Caco-2 (cell line): ENCODE measurements around the gene ATG2A. TPM values are rescaled to one million over a fixed set of nuclear protein-coding genes. Genes with fewer than 3 reads are reported as not detected.
A peak's percentile ranks its signal among the peaks of the same experiment; 100 is the strongest.

Experiments used
- BruUV-seq: library from RNA; stranded (reverse); fragments of 400-500 nt; replicated peaks from 2 replicates; lab custom pipeline; 2021; lab: Mats Ljungman, UMichigan
- CTCF ChIA-PET: fragments of 300-600 bp; sonication (Branson Sonifier 250); formaldehyde crosslinking; loops from one replicate; lab custom pipeline; 2022; ENCODE audit warnings: antibody characterized with exemption; lab: Charles Lee
- POLR2A ChIA-PET: fragments of 300-600 bp; sonication (Branson Sonifier 250); formaldehyde crosslinking; loops from one replicate; lab custom pipeline; 2022; ENCODE audit warnings: antibody characterized with exemption; lab: Charles Lee
- DNase-seq, 2 experiments: peaks; one replicate each; pipeline versions ENCODE4 v3.0.0 to v3.0.0-alpha.2; 2020 to 2022
- H3K27me3 ChIP-seq: replicated peaks from 2 replicates; pipeline ENCODE4 v1.6.0; 2011; ENCODE audit warnings: low read length; ENCODE audit not compliant: control insufficient read depth, insufficient read depth
- H3K36me3 ChIP-seq: 2 replicates; pipeline ENCODE4 v1.5.1; 2011; ENCODE audit warnings: low read length; ENCODE audit not compliant: control insufficient read depth, insufficient read depth
- H3K4me1 ChIP-seq: fragments of 250-450 bp; sonication (Bioruptor Pico); 2 replicates; pipeline ENCODE4 v1.5.1; 2020; ENCODE audit warnings: mild to moderate bottlenecking
- H3K4me3 ChIP-seq: 2 replicates; pipeline ENCODE4 v1.5.1; 2011; ENCODE audit warnings: low read depth, mild to moderate bottlenecking, control low read depth, low read length
- H3K9me3 ChIP-seq: fragments of 250-450 bp; sonication (Bioruptor Pico); 2 replicates; pipeline ENCODE4 v1.5.1; 2020; ENCODE audit warnings: mild to moderate bottlenecking, moderate library complexity
- H3K27ac Mint-ChIP-seq: one replicate; pipeline ENCODE4 v1.8.0; 2022; ENCODE audit warnings: mixed read lengths; ENCODE audit not compliant: unreplicated experiment
- H3K27me3 Mint-ChIP-seq: one replicate; pipeline ENCODE4 v1.8.0; 2022; ENCODE audit warnings: mixed read lengths; ENCODE audit not compliant: insufficient read depth, unreplicated experiment
- H3K36me3 Mint-ChIP-seq: one replicate; pipeline ENCODE4 v1.8.0; 2022; ENCODE audit warnings: mild to moderate bottlenecking, mixed read lengths; ENCODE audit not compliant: insufficient read depth, unreplicated experiment
- H3K4me1 Mint-ChIP-seq: one replicate; pipeline ENCODE4 v1.8.0; 2022; ENCODE audit warnings: low read depth, mixed read lengths; ENCODE audit not compliant: unreplicated experiment
- H3K4me3 Mint-ChIP-seq: one replicate; pipeline ENCODE4 v1.8.0; 2022; ENCODE audit warnings: mild to moderate bottlenecking, moderate library complexity, mixed read lengths; ENCODE audit not compliant: unreplicated experiment
- H3K9me3 Mint-ChIP-seq: one replicate; pipeline ENCODE4 v1.8.0; 2022; ENCODE audit warnings: mixed read lengths; ENCODE audit not compliant: unreplicated experiment
- CTCF ChIP-seq, 2 experiments: fragments of 200-600 bp in 1 of 2; IDR thresholded peaks; 1 replicate in 1 of 2; 2 replicates in 1 of 2; pipeline versions ENCODE4 v1.5.1 to v1.8.0; 2011 to 2022; ENCODE audit warnings: antibody characterized with exemption in 1 of 2, control low read depth in 1 of 2, inconsistent platforms in 1 of 2, low read depth in 1 of 2, low read length in 1 of 2, mild to moderate bottlenecking in 1 of 2, moderate library complexity in 1 of 2; ENCODE audit not compliant: insufficient read depth in 1 of 2, severe bottlenecking in 1 of 2, unreplicated experiment in 1 of 2
- intact Hi-C: fragments of 100-400 bp; cut with micrococcal nuclease; formaldehyde crosslinking; loops from one replicate; pipeline ENCODE4 v1.10.0; 2022; ENCODE audit not compliant: unreplicated experiment
- total RNA-seq: library from RNA; stranded (reverse); gene quantifications from 2 replicates; pipeline ENCODE4 v1.2.3, GENCODE V29; 2022

ATG2A gene
- total RNA-seq, 1 experiment from 2014 or later: 27.9 TPM

GRCh38 chr11:64947208-64947814 lies 30.3 kb upstream of the ATG2A start:
- CTCF ChIA-PET: interaction anchor here (0.9 to 1.1 kb wide), 2 partner anchors 58 to 66 kb away, joined by 3 to 4 read pairs; no protein-coding TSS in a partner anchor
- Mint-ChIP-seq H3K9me3 (no peaks in the 10 kb centered on the region), H3K4me1 (no peaks in the 10 kb centered on the region), H3K4me3 (no peak overlapping the region), H3K27me3 (peaks cover 18% of the 10 kb centered on the region), H3K27ac (no peak overlapping the region), H3K36me3 (no peaks in the 10 kb centered on the region)
- no TSS peak for BruUV-seq
- TF ChIP-seq CTCF (IDR thresholded peaks at IDR 0.05; ENCODE audit: insufficient read depth in 1 of 2, low read depth in 1 of 2, low read length in 1 of 2, severe bottlenecking in 1 of 2, unreplicated experiment in 1 of 2): peak in 1 of 2 experiments; percentile 12
- Histone ChIP-seq H3K4me1 (no peaks in the 10 kb centered on the region), H3K9me3 (no peaks in the 10 kb centered on the region), H3K27me3 (no peaks in the 10 kb centered on the region), H3K36me3 (no peaks in the 10 kb centered on the region), H3K4me3 (no peak overlapping the region)
- DNase-seq: peak in 1 of 2 experiments; percentile 22
- intact Hi-C loops: no loop called here
- POLR2A ChIA-PET: interaction anchor here (0.6 kb wide), 1 partner anchor 11 kb away, joined by 3 read pairs; no protein-coding TSS in a partner anchor

- intact Hi-C loops: no loop called here
- no peak overlapping the region for H3K4me3 Mint-ChIP-seq
- H3K27ac Mint-ChIP-seq: no peak overlapping the region
- H3K4me1 Mint-ChIP-seq: peaks cover 20% of the 10 kb centered on the region
- POLR2A ChIA-PET: interaction anchor here (0.7 kb wide), 1 partner anchor 11 kb away, joined by 3 read pairs; no protein-coding TSS in a partner anchor
- H3K36me3 Mint-ChIP-seq: no peaks in the 10 kb centered on the region
- H3K4me1 ChIP-seq: peaks cover 19% of the 10 kb centered on the region
- H3K4me3 ChIP-seq: no peak overlapping the region
- DNase-seq: no peak
- no peaks in the 10 kb centered on the region for H3K36me3 ChIP-seq
- no TSS peak for BruUV-seq
- peaks cover 2% of the 10 kb centered on the region for H3K27me3 Mint-ChIP-seq
- H3K27me3 ChIP-seq: no peaks in the 10 kb centered on the region
- TF ChIP-seq CTCF (IDR thresholded peaks at IDR 0.05; ENCODE audit: insufficient read depth in 1 of 2, low read depth in 1 of 2, low read length in 1 of 2, severe bottlenecking in 1 of 2, unreplicated experiment in 1 of 2): no peak
- CTCF ChIA-PET: no interaction called here
- no peaks in the 10 kb centered on the region for H3K9me3 ChIP-seq
- H3K9me3 Mint-ChIP-seq: no peaks in the 10 kb centered on the region
These were observed 19.5 kb upstream of the ATG2A start for GRCh38 chr11:64936539-64936938.

- peaks cover 20% of the 10 kb centered on the region for H3K4me1 Mint-ChIP-seq
These were observed 18.5 kb upstream of the ATG2A start, which contains the start of gene GPHA2 for GRCh38 chr11:64935359-64936081. GPHA2 (minus strand) TSS chr11:64935893; CDS start chr11:64935460, 433 bp downstream.

More at GRCh38 chr11:64935359-64936081, 18.5 kb upstream of the ATG2A start, which contains the start of gene GPHA2:
- TF ChIP-seq CTCF (IDR thresholded peaks at IDR 0.05; ENCODE audit: insufficient read depth in 1 of 2, low read depth in 1 of 2, low read length in 1 of 2, severe bottlenecking in 1 of 2, unreplicated experiment in 1 of 2): no peak
- Histone ChIP-seq H3K27me3 (no peaks in the 10 kb centered on the region), H3K9me3 (no peaks in the 10 kb centered on the region), H3K4me1 (peaks cover 19% of the 10 kb centered on the region), H3K4me3 (no peak within 1 kb of the TSS), H3K36me3 (no peaks in the 10 kb centered on the region)
- DNase-seq: peak in 1 of 2 experiments; percentile 36
- no peak within 1 kb of the TSS for H3K4me3 Mint-ChIP-seq
- peaks cover 7% of the 10 kb centered on the region for H3K36me3 Mint-ChIP-seq
- no peaks in the 10 kb centered on the region for H3K9me3 Mint-ChIP-seq
- ChIA-PET POLR2A (interaction anchor here (0.6 to 0.7 kb wide), 3 partner anchors 11 to 17 kb away, joined by 3 to 4 read pairs (median 3); partner anchors contain the start of gene PPP2R5B), CTCF (interaction anchor here (0.9 kb wide), 1 partner anchor 18 kb away, joined by 3 read pairs; no protein-coding TSS in a partner anchor)
- intact Hi-C loops: no loop called here
- peak within 1 kb of the TSS; percentile 23 for H3K27ac Mint-ChIP-seq
- H3K27me3 Mint-ChIP-seq: peaks cover 2% of the 10 kb centered on the region
- BruUV-seq: no TSS peak
